HEK293 (cell line): ENCODE data around the gene COPZ1.

Source experiments
- CTCF ChIP-seq: fragments of 450-650 bp; formaldehyde crosslinking; IDR thresholded peaks from 2 replicates; pipeline ENCODE4 v1.5.1; 2016; ENCODE audit warnings: missing biosample characterization, missing genetic modification characterization
- GLIS1 ChIP-seq: fragments of 450-650 bp; formaldehyde crosslinking; IDR thresholded peaks from 2 replicates; pipeline ENCODE4 v1.5.1; 2016; ENCODE audit warnings: missing biosample characterization, missing genetic modification characterization
- HIC1 ChIP-seq: fragments of 450-650 bp; formaldehyde crosslinking; IDR thresholded peaks from 2 replicates; pipeline ENCODE4 v1.5.1; 2016; ENCODE audit warnings: missing biosample characterization, missing genetic modification characterization
- KLF16 ChIP-seq: fragments of 450-650 bp; formaldehyde crosslinking; IDR thresholded peaks from 2 replicates; pipeline ENCODE4 v1.5.1; 2017; ENCODE audit warnings: missing biosample characterization, missing genetic modification characterization
- KLF8 ChIP-seq: fragments of 450-650 bp; formaldehyde crosslinking; IDR thresholded peaks from 2 replicates; pipeline ENCODE4 v1.5.1; 2016; ENCODE audit warnings: missing biosample characterization, missing genetic modification characterization
- PRDM1 ChIP-seq: fragments of 450-650 bp; formaldehyde crosslinking; IDR thresholded peaks from 2 replicates; pipeline ENCODE4; 2016; ENCODE audit warnings: missing biosample characterization, missing genetic modification characterization
- PRDM6 ChIP-seq: fragments of 450-650 bp; formaldehyde crosslinking; IDR thresholded peaks from 2 replicates; pipeline ENCODE4 v1.5.1; 2017; ENCODE audit warnings: missing biosample characterization, missing genetic modification characterization
- SP2 ChIP-seq: fragments of 450-650 bp; formaldehyde crosslinking; IDR thresholded peaks from 2 replicates; pipeline ENCODE4 v1.5.1; 2016; ENCODE audit warnings: missing biosample characterization, missing genetic modification characterization
- YY1 ChIP-seq: fragments of 450-650 bp; formaldehyde crosslinking; IDR thresholded peaks from 2 replicates; pipeline ENCODE4 v1.5.1; 2018; ENCODE audit warnings: missing biosample characterization, missing genetic modification characterization
- ZBTB6 ChIP-seq: fragments of 450-650 bp; formaldehyde crosslinking; IDR thresholded peaks from 2 replicates; pipeline ENCODE4 v1.5.1; 2017; ENCODE audit warnings: missing biosample characterization, missing genetic modification characterization
- ZEB2 ChIP-seq: fragments of 450-650 bp; formaldehyde crosslinking; IDR thresholded peaks from 2 replicates; pipeline ENCODE4 v1.5.1; 2016; ENCODE audit warnings: missing biosample characterization, missing genetic modification characterization
- ZFP3 ChIP-seq: fragments of 450-650 bp; formaldehyde crosslinking; IDR thresholded peaks from 2 replicates; pipeline ENCODE4 v1.5.1; 2016; ENCODE audit warnings: low read depth, missing biosample characterization, missing genetic modification characterization
- ZNF211 ChIP-seq: fragments of 450-650 bp; formaldehyde crosslinking; IDR thresholded peaks from 2 replicates; pipeline ENCODE4 v1.5.1; 2016; ENCODE audit warnings: low read depth, missing biosample characterization, missing genetic modification characterization
- ZNF266 ChIP-seq: fragments of 450-650 bp; formaldehyde crosslinking; IDR thresholded peaks from 2 replicates; pipeline ENCODE4 v1.5.1; 2016; ENCODE audit warnings: missing biosample characterization, missing genetic modification characterization, low read depth
- ZNF473 ChIP-seq: fragments of 450-650 bp; formaldehyde crosslinking; IDR thresholded peaks from 2 replicates; pipeline ENCODE4 v1.5.1; 2017; ENCODE audit warnings: missing biosample characterization, missing genetic modification characterization
- ZNF571 ChIP-seq: fragments of 450-650 bp; formaldehyde crosslinking; IDR thresholded peaks from 2 replicates; pipeline ENCODE4 v1.5.0; 2017; ENCODE audit warnings: missing biosample characterization, missing genetic modification characterization
- ZNF585B ChIP-seq: fragments of 450-650 bp; formaldehyde crosslinking; IDR thresholded peaks from 2 replicates; pipeline ENCODE4 v1.5.1; 2016; ENCODE audit warnings: missing biosample characterization, missing genetic modification characterization
- ZNF629 ChIP-seq: fragments of 450-650 bp; formaldehyde crosslinking; IDR thresholded peaks from 2 replicates; pipeline ENCODE4 v1.5.1; 2017; ENCODE audit warnings: missing biosample characterization, missing genetic modification characterization
- ZNF639 ChIP-seq: fragments of 450-650 bp; formaldehyde crosslinking; IDR thresholded peaks from 2 replicates; pipeline ENCODE4 v1.5.1; 2016; ENCODE audit warnings: missing biosample characterization, missing genetic modification characterization
- ZNF664 ChIP-seq: fragments of 450-650 bp; formaldehyde crosslinking; IDR thresholded peaks from 2 replicates; pipeline ENCODE4 v1.5.1; 2016; ENCODE audit warnings: missing biosample characterization, missing genetic modification characterization
- ZNF670 ChIP-seq: fragments of 450-650 bp; formaldehyde crosslinking; IDR thresholded peaks from 2 replicates; pipeline ENCODE4 v1.5.1; 2016; ENCODE audit warnings: missing biosample characterization, missing genetic modification characterization, low read depth
- ZNF677 ChIP-seq: fragments of 450-650 bp; IDR thresholded peaks from 2 replicates; pipeline ENCODE4 v1.5.0; 2018; ENCODE audit warnings: missing biosample characterization, mild to moderate bottlenecking, missing genetic modification characterization, moderate library complexity
- ZNF76 ChIP-seq: fragments of 450-650 bp; formaldehyde crosslinking; IDR thresholded peaks from 2 replicates; pipeline ENCODE4; 2016; ENCODE audit warnings: low read depth, missing biosample characterization, missing genetic modification characterization, borderline replicate concordance
- ZSCAN18 ChIP-seq: fragments of 450-650 bp; formaldehyde crosslinking; IDR thresholded peaks from 2 replicates; pipeline ENCODE4 v1.5.1; 2016; ENCODE audit warnings: missing biosample characterization, missing genetic modification characterization
- ZSCAN30 ChIP-seq: fragments of 450-650 bp; IDR thresholded peaks from 2 replicates; pipeline ENCODE4 v1.5.1; 2018; ENCODE audit warnings: missing biosample characterization, mild to moderate bottlenecking, missing genetic modification characterization, moderate library complexity

The COPZ1 gene

GRCh38 chr12:54388237-54389133, 63.6 kb downstream of the COPZ1 start (continued):
- TF ChIP-seq HIC1 (no peak), PRDM1 (no peak), ZNF211 (tag by site-specific recombination) (no peak), ZEB2 (tag by site-specific recombination) (no peak), ZFP3 (tag by site-specific recombination) (no peak), ZNF670 (no peak), ZBTB6 (no peak), ZNF629 (tag by site-specific recombination) (no peak), GLIS1 (tag by site-specific recombination) (peak; percentile 85), ZNF677 (tag by site-specific recombination) (no peak), YY1 (tag by site-specific recombination) (no peak), ZNF639 (tag by site-specific recombination) (no peak), KLF16 (tag by site-specific recombination) (no peak), ZNF664 (tag by site-specific recombination) (no peak), ZSCAN30 (tag by site-specific recombination) (no peak), ZNF473 (tag by site-specific recombination) (no peak), KLF8 (no peak), PRDM6 (tag by site-specific recombination) (no peak), ZNF266 (no peak), ZSCAN18 (tag by site-specific recombination) (no peak), ZNF76 (tag by site-specific recombination) (no peak; the same call in 1 of the 2 replicates), CTCF (no peak), ZNF585B (tag by site-specific recombination) (no peak), ZNF571 (tag by site-specific recombination) (no peak), SP2 (tag by site-specific recombination) (peak; percentile 30)
